Renal cortex interstitium (tissue), 11 donors: ENCODE results near the gene AGAP1. TPM values are rescaled to one million over a fixed set of nuclear protein-coding genes. Genes with fewer than 3 reads are reported as not detected.
"Not testable (repeated sequence)": the region's sequence is repeated elsewhere in the genome, so short reads cannot be mapped to it uniquely, and the experiment has no call there.

Experiments used
- DNase-seq, 11 donors: peaks; one replicate each; pipeline ENCODE4 v3.0.0-alpha.2; 2013; ENCODE audit warnings: low read depth in 9 of 11, low spot score in 4 of 11; ENCODE audit errors: extremely low read depth in 1 of 11
- polyA plus RNA-seq, 3 donors: library from polyadenylated mRNA; unstranded; fragments of 120-200 nt; gene quantifications; one replicate each; pipeline ENCODE4 v1.2.1, GENCODE V29; 2013; ENCODE audit not compliant: insufficient read length in 3 of 3

Gene AGAP1
- polyA plus RNA-seq, 3 donors = 19.1 to 22.8 (median 22.0) TPM

DNA sequence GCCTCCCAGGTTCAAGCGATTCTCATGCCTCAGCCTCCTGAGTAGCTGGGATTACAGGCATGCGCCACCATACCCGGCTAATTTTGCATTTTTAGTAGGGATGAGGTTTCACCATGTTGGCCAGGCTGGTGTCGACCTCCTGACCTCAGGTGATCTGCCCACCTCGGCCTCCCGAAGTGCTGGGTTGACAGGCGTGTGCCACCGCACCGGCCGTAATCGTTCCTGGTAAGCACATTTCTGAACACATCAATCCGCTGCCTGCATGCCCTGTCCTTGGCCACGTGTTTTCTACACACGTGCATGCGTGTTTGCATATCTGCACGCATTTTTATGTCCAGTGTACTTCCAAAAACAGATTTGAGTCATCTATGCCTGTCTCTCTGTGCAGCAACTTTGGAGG is 597.0 kb downstream of the AGAP1 start:
- not testable (repeated sequence) for DNase-seq

DNA sequence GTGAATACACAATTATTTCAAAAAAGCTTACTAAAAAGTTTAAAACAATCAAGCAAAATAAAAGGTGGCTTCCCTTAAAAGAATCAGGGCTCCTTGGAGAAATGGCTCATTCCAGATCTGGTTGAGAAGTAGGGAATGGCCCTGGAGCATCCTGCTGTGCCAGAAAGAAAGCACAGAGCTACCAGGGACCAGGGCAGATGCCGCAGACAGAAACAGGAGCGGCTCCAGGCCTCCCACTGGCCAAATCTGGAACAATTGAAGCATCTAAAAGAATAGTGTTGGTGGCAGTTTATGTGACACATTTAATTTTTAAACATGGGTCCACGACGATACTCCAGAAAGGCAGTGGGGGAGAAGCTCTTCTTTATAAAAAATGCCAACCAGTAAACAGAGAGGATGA is 598.9 kb downstream of the AGAP1 start:
- DNase-seq = no peak

DNA sequence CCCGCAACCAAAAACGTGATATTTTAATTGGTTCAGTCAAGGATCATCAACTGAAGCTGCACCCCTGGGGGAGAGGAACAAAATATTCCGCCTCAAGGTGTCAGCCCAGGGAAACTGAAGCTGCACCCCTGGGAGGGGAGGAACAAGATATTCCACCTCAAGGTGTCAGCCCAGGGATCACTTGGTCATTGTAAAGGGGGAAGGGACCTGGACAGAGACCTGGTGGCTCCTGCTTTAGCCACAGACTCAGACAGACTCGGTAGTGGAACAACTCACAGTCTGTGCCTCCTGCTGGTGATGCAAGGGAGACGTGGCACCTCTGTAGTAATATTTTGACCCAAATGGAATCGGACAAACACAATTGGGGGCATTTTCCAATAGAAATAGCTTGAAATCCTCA is 599.3 kb downstream of the AGAP1 start:
- no peak for DNase-seq

DNA sequence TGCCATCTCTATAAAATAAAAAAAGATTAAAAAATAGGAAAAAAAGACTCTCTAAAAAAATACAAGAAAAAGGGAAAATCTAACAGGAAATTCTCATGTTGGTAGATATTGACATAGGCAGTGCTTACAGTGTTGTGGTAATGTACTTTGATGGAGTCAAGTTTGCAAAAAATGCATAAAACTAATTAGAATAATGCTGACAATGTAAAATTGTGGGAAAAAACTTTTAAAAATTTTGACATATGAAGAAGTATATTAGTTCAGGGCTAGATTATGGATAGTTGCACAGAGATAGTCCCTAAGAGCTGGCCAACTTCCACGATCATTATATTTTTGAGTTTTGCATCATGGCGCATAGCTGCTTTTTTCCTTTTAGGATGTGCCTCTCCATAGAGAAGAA is 601.7 kb downstream of the AGAP1 start:
- no peak for DNase-seq

DNA sequence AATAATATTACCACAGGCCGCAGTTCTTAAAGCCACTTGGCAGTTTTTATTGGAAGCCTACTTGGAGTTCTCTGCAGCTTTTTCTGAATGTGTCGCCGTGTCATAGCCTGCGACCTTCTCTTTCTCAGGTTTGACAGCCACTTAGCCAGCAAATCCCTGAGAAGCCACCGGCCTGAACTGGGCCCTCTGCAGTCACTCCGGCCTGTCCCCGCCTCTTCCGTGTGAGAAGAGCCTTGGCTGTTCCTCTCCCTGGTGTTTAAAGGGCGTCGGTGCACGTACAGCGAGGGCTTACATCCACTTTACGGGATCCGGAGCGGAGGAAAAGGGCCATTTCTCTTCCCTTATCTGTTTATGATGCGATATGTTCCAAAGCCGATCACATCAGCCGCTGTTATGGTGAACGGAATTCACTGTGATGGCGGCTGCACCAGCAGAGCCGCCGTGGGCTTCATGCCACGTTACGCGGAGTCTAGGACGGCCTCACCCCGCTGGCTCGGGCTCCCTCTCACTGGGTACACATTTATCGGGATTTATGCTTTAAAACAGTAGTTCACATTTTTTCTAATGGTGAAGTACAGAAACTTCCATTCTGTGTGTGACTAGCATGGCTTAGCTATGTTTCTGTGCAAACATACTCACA is 607.6 kb downstream of the AGAP1 start:
- no peak for DNase-seq

DNA sequence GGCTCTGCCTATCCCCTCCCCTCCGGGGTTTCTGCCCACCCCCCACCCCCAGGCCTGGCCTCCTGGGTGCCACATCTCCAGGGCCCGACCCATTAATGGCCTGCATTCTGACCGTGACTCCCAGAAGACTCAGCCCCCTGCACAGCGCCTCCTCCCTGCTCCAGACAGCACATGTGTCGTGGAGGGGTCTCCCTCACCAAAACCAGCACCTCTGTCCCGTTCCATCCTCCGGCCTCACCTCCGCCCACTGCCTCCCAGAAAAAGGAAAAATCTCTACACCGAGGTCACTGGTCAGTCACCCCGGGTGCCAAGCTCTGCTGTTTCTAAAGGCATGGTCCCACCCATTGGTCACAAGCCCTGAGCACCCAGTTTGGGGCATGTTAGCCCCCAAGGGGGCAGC is 609.1 kb downstream of the AGAP1 start:
- DNase-seq = no peak

DNA sequence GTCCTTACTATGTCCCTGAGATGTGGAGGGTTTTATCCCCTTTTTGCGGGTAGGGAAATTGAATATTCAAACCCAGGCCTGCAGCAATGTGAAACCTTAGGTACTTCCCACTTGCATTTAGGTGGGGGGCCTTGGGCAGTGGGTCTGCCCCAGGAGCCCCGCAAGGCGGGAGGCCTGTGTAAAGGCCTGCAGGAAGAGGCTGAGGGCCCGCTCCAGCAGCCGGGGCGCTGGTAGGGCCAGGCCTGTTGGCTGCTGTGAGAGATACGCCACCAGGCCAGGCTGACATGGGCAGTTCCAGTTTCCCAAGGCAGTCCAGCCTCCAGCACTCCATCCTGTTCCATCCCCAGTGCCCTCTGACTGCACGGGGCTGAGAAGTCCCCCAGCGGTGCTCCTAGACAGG is 610.1 kb downstream of the AGAP1 start:
- no peak for DNase-seq

DNA sequence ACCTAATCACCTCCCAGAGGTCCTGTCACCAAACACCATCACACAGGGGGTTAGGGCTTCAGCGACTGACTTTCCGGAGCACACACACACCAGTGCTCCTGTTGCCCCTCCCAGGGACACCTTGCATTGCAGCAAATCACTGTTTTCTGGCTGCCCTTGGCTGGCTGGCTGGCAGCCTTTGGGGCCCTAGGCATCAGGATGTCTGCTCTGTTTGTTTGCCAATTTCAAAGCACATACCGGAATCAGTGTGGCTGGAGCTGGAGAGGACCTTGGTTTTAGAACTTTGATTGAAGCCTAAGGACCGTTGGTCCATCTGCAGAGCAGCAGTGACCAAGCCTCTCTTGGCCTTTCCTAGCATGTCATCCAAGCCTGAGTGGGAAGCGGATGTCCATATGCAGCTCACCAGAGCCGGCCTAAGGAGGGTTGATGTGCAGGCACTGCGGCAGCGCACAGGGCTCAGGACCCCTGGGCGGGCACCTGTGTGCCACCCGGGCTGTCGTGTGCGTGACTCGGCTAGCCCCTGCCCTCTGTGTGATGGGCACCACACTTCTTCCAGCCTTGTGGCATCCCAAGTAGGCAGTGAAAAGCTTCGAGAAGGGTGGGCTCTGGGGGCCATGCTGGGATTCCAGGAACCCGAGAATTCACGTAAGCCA is 612.2 kb downstream of the AGAP1 start:
- DNase-seq = no peak

DNA sequence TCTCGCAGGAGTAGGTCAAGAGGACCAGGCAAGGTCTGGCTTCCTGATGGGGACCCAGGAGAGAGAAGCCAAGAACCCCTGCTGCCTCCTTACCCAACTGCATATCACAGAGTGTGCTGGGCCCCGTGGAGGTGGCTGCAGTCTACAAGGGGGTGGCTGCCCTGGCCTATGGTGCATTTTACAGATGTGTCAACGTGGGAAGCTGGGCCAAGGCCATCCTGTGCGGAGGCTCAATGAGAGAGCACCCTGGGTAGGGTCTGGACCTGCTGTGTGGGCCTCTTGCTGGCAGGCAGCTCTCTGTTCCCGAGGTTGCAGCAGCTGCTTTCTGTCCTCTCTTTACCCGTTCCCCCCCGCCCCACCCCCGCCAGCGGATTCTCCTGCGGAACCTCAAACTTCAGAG is 612.9 kb downstream of the AGAP1 start:
- no peak for DNase-seq

DNA sequence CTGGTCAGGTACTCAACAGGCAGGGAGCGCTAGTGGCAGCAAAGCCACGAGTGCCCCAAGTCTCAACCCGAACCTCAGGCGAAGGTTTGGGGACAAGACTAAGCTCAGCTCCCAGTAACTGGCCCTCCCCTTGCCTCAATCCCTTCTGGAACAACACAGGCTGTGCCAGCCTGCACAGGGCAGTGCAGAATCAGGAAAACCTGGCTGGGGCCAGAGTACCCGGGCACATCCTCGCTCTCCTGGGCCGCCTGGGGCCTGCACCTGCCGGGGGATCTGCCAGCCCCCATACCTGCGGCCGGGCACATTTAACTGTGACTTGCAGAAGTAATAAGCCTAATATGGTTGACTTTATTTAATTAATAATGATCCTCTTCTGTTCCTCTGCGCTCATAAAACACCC is 613.7 kb downstream of the AGAP1 start:
- DNase-seq = no peak

DNA sequence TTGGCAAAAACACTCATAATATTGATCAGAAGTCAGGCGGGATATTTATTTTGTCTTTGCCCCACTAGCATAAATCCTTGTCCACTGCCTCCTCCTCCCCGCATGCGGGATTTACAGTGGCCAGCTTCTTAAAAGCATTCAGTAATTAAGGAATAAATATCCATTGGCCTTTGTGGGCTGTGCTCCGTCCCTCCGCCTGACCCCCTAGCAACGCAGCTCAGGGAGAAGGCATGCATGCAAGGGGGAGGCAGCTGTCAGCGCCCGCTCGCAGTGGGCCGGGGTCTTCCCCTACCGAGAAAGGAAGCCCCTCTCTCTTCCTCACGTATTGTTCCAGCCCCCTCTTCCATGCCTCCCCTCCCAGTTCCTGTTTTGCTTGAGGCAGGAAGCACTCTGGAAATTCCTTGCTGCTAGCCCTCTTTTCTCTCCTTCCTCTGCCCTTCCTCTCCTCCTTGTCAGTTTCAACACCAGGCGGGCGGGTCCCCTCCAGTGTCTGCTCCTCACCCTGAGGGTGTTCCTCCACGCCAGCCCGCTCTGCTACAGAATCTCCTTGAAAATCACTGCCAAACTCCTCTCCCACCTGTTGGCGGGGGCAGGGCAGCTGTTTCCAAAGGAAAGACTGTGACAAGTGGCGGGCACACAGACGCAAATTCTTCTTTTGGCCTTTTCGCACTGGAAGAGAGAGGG is 614.2 kb downstream of the AGAP1 start:
- DNase-seq = peak in 2 of 11 donors; percentile 3 to 19

DNA sequence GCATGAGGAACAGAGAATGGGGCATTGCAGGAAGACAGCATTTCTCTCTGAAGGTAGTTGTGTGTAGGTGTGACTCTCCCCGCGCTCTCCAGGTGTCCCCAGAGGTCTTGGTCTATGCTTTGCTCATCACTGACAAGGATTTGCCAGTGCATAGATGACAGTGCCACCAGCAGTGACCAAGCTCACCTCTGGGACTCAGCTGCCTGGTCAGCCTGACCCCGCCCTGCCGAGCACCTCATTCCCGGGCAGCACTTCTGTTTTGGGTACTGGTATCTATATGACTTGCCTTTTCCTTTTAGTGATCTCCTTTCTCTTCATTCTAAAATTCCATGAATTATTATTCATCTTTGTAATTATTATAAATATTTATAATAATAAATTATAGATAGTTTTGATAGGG is 615.2 kb downstream of the AGAP1 start:
- no peak for DNase-seq

DNA sequence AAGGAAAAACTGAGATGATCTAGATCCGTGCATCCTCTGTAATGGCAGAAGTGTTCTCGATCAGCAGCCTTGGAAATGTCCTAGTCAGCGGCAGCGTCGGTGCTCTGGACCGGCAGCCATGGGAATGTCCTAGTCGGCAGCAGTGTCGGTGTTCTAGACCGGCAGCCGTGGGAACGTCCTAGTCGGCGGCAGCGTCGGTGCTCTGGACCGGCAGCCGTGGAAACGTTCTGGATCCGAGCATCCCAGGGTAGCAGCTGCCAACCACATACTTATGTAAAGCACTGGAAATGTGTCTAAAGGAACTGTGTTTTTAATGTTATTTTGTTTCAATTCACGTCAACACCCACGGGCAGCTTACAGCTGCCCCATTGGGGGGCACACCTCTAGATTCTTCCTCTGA is 615.6 kb downstream of the AGAP1 start:
- DNase-seq = no peak

DNA sequence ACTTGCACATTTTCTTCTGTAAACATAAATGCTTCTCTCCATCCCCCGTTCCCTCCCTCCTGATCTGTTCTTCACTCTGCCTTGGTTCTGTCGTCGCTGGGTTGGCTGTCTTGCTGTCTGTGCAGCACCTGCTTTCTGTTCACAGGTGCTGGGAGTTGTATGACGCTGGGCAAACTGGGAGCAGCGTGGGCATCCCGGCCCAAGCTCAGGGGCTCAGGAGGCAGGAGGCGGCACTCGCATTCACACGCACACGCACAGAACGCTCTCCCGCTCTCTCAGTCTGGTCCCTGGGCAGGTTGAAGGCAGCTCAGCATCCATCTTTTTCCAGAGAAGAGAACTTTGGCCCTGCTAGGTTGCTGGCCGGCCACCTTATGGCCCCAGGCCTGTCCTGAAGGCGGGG is 618.6 kb downstream of the AGAP1 start:
- DNase-seq = no peak

DNA sequence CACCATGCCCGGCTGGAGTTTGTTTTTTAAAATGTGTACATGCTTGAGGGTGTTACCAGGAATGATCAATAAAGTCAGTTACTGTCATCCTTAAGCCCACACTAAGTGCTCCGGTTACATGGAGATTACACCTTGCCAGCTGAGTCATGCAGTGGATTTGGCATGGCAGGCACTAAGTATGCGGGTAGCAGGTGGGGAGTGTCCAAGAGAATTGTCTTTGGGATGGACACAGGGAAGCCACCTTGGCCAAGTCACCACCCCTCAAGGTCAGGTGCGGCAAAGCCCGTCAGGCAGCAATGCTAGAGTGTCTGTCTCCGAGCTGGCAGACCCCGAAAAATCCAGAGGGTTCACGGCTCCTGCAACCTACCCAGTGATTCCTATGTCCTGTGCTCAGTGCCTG is 619.6 kb downstream of the AGAP1 start:
- no peak for DNase-seq

DNA sequence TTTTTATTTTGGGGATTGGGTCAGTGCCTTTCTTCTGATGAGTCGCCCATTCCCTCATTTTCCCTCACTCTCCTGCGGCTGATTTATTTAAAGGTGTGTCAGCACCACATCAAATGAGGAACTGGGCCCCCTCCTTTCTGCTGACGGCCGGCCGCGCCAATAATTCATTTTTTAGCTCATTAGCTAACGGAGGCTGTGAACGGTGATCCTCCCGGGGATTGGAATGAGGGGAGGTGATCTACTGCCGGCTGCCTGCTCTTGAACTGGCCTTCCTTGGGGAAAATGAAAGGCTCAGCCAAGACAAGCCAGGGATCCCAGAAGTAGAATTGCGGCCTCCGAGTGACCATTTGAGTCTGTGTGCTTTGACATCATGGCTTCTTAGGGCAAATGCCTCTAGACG is 620.1 kb downstream of the AGAP1 start:
- no peak for DNase-seq

DNA sequence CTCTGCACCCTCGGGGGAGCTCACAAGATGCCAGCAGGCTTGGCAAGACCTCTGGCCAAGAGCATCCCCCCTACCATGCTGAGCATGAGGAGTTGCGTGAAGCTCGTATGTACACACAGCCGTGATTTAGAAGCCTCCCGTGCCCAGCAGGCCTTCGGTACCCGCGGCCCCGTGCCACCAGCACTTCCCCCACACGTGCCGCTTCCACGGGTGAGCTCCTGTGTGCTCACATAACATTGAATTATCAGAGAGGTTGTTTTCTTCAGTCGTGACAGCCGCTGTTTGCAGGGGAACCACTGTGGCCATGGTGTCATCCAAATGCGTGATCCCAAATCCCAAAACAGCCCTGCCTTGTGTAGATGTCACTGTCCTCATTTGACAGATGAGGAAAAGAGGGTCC is 621.1 kb downstream of the AGAP1 start:
- DNase-seq = no peak

DNA sequence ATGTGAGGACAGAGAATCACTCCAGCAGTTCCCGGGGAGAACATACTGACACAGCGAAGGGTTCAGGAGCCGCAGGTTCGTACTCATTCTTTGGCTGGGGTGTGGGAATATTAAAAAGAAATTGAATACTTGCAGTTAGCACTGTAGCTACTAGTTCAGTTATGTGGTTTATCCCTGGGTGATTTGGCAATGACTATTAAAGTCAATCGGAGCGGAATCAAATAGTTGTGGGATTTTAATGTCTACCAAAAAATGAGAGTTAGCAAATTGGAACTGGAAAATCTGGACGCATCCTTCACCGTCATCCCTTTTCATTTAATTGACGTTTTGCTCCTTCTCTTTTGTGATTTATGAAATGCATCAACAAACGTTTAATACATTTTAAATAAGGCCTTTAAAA is 623.6 kb downstream of the AGAP1 start:
- DNase-seq = no peak

DNA sequence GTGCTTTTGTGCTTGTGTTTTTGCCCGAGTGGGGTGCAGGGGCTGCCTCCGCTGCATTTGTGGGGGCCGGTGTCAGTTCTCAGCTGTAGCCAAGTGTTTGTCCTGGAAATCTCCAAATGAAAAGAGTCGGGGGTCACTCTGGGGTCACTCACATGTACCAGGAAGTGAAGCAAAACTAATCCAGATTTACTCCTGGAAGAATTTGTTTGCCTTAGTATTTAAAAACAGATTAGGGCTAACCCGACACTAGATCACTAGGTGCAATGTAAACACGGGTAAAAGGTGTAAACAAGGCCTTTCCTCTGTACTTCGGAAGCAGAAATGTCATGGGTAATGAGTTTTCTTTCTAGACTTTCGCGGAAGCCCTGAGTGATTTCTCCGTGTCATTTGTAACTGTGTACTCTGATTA is 624.0 kb downstream of the AGAP1 start:
- peak in 4 of 11 donors; percentile 6 to 38 (median 22) for DNase-seq

DNA sequence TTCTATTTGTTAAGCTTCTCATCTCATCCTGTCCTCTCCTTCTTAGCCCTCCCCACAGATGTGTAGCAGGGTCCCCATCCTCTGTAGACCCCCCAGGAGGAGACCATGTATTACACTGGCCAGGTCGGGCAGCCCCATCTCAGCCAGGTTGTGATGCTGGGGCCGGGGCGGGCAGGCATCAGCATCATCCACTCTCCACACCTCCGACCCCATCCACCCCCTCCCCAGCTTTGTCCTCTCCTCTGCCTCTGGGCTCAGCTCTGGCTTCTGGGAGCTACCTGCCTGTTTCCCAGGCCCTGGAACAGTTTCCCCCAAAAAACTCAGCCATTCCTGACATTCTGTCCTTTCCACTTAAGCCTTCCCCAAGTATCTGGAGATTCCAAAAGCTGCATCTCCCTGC is 625.2 kb downstream of the AGAP1 start:
- no peak for DNase-seq

DNA sequence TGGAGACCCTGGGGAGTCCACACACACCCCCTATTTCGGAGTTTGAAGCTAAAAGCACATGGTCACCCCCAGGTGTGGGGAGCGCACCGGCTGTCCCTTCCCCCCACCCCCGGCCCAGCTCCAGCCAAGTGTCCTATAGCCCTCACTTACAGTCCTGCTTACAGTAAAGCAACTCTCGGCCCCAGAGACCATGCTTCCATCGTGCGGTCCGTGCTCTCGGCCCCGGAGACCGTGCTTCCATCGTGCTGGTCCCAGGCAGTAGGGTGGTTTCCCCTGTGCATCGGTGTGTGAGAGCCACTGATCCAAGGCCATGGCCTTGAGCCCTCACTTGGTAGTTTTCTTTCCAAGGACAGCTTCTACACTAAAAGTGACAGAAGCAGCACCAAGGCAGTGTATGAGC is 625.6 kb downstream of the AGAP1 start:
- DNase-seq = no peak
